HG03159 (cell line): Measurements from ENCODE around the gene WDR17.
"Not testable (repeated sequence)": the region's sequence is repeated elsewhere in the genome, so short reads cannot be mapped to it uniquely, and the experiment has no call there.

ENCODE experiments used
- ATAC-seq: cut with Tn5 transposase; IDR thresholded peaks from one replicate; pipeline ENCODE4 v1.9.1; 2021; ENCODE audit warnings: mild to moderate bottlenecking, moderate library complexity; ENCODE audit not compliant: unreplicated experiment

Gene WDR17

DNA sequence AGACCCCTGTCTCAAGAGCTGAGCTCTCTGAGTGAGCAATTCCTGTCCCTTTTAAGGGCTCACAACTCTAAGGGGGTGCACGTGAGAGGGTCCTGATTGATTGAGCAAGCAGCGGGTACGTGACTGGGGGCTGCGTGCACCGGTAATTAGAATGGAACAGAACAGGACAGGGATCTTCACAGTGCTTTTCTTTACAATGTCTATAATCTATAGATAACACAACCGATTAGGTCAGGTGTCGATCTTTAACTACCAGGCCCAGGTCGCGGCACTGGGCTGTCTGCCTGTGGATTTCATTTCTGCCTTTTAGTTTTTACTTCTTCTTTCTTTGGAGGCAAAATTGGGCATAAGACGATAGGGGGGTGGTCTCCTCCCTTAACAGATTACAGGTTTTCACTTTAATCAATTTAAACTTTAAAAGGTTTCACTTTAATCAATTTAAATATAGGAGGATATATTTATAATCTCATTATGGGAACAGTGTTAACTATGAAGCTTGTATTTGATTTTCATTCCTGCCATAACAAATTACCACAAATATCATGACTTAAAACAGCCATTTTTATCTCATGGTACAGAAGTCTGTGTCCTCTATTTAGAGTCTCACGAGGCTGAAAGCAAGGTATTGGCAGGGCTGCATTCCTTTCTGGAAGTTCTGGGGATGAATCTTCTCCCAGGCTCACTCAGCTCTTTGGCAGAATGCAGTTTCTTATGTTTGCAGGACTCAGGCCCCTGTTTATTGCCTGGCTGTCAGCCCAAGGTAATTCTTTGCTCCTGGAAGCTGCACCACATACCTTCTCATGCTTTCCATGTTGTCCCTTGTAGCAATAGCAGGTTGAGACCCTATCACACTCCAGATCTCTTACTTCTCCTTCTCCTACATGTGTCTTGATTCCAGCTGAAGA is 124.5 kb downstream of the WDR17 start:
- no peak for ATAC-seq

DNA sequence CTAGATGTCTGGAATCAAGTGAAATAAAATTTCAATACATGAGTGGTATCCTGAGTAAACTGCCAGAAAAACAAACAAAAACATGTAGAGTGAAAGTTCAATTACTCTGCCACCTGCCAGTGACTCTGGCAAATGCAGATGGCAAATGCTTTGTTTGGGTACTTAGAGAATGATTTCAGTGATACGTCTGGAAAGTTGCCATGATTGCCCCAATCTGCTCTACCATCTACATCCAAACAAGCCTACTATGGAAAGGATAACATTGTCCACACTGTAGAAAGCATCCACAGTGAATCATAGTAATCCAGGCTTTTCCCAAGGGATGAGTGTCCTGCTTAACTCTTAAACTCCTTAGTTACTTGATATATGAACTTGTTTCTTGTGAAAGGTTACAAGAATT is 126.3 kb downstream of the WDR17 start:
- no peak for ATAC-seq

DNA sequence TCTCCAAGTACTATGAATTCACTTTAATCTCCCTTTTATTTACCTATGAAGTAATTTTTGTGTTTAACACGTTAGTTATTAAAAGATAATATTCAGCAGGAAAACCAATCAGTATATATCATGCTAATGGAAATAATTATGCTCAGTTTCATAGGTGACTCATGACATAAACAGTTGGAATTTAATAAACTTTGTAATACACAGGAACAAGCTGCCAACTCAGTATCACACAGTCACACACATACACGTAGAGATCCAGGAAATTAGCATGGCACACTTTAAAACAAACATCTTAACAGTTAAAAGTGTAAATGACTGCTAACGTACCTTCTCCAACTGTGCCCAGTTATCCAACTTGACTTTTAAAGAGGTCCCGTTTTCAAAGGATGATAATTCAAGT is 127.5 kb downstream of the WDR17 start:
- ATAC-seq, result no peak

DNA sequence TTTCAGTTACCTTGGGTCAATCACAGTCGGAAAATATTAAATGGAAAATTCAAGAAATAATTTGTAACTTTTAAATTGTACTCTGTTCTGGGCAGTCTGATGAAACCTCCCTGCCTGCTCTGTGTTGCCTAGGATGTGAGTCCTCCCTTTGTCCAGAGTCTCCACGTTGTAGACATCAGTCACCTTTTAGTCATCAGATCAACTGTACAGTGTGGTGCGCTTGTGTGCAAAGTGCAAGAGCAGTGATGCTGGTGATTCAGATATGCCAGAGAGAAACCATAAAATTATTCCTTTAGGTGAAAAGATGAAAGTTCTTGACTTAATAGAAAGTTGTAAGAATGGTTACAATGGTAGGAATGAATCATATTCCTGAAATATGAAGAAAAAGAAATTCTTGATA is 128.3 kb downstream of the WDR17 start:
- ATAC-seq, result no peak

DNA sequence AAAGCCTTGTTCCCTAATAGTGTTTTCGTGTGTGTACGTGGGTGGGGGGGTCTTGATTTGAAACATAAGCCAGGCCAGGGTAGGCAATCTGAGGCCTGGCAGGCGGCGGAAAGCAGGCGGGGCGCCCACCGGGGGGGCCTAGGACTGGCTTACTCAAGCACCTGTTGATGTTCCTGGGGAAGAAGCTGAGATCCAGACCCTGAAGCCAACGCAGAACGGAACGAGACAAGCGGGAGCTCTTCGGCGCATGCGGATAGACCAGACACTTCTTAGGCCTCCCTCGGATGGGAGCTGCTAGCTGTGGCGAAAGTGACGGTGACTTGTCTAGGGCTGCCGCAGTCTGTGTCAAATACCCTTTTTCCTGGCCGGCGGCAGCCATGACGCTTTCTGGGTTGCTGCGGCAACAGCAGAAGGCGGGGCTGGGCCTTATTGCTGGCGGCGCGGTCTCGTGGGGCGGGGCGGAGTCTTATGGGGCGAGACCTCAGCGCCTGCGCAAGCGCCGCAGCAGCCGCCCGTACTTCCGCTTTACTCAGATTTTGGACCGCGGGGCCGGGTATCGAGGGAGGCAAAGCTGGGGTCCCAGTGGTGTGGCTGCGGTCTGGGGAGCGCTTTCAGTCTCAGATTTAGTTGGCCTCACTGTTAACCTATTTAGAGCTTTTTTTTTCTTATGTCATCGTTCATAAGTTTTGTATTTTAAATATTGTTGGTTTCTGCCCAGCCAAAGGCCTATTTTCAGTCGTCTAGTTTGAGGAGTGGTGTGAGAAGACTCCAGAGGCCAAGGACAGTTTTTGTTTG is 129.7 kb downstream of the WDR17 start, which contains the start of gene SPATA4:
SPATA4 (minus strand) TSS at position 402 of the 795 bp plus-strand sequence; CDS start at position 379, 23 bp downstream.
- ATAC-seq, result peak; percentile 99

DNA sequence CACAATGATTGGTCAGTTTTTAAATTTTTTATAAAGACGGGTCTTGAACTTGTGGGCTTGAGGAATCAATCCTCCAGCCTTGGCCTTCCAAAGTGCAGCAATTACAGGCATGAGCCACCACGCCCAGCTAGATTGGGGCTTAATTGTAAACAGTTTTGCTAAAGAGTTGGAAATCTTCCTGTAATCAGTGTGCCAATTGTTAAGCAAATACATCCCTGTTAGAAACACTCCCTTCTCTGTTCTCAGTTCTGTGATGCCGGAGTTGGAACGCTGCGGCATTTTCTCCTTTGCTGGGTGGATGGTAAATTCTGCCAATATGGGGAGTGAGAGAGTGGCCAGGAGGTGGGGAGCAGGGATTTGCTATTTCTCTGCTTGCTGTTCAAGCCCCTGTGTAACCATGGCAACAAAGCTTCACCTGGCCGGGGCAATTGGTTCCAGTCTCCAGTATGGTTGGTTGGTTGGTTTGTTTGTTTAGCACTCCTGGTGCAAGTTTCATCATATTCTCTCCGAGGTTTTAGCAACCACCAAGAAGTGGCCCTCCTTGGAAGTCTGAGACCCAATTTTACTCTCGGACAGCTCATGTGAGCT is 132.8 kb downstream of the WDR17 start:
- no peak for ATAC-seq

DNA sequence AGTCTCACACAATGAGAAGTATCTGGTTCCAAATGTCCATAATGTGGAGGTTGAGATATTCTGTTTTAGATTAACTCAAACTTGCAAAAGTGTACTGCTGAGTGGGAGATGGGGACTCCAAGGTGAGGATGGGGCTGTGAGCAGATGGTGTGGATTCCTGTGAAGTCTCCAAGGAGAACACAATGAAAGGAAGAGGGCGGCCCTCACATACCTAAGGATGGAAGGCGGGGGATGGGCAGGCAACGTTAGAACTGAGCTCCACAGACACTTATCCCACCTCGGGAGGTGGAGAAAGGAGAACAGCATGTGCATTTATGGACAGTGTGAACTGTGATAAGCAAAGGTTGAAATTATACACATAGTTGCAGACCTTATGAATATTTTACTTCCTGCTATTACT is 139.7 kb downstream of the WDR17 start:
- no peak for ATAC-seq

DNA sequence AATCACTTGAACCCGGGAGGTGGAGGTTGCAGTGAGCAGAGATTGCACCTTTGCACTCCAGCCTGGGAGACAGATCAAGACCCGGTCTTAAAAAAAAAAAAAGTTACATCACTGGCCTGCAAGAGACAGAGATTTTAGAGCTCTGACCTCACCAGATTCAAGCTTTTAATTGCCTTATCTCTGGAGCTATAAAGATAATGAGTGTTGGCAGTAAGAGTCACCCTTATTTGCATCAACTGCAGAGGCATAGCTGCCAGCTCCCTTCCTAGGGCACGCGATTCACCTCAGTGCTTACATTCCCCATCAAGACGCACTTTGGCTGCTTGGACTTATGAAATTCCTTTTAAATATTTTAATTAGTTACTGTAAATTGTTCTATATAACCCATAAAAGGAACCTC is 142.2 kb downstream of the WDR17 start:
- no peak for ATAC-seq

DNA sequence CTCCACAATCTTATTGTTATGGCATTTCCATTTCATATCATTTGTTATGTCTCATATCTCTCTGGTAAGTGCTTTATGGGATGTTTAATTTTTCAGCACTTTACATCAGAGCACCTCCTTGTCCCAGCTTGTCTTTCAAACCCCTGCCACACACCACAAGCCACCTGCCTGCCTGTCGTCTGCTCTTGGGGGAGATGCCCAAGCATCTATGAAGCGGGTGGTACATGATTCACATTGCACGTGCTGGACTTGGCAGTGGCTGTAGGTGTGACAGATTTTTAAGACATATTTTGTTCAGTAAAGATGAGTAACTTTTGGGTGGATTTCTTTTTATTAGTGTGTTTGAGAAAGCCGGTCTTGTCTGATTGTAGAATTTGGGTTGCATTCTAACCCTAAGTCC is 143.9 kb downstream of the WDR17 start:
- no peak for ATAC-seq

DNA sequence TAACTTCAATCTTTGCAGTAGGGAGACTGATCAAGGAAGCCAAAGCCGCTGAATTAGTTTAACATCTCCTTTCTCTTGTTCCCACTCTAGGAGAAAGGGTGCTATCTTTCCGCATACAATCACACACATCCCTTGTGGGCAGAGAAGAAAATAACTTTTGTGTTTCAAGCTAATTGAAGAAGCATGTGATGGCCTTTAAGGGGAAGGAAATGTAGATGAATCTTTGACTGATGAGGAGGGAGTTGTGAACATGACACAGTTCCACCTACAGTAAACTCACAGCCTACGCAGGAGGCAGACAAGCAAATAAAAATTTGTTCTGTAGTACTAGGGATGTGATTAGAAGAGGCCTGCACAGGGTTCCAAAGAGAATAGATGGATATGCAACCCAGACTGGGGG is 144.5 kb downstream of the WDR17 start:
- ATAC-seq, result no peak

DNA sequence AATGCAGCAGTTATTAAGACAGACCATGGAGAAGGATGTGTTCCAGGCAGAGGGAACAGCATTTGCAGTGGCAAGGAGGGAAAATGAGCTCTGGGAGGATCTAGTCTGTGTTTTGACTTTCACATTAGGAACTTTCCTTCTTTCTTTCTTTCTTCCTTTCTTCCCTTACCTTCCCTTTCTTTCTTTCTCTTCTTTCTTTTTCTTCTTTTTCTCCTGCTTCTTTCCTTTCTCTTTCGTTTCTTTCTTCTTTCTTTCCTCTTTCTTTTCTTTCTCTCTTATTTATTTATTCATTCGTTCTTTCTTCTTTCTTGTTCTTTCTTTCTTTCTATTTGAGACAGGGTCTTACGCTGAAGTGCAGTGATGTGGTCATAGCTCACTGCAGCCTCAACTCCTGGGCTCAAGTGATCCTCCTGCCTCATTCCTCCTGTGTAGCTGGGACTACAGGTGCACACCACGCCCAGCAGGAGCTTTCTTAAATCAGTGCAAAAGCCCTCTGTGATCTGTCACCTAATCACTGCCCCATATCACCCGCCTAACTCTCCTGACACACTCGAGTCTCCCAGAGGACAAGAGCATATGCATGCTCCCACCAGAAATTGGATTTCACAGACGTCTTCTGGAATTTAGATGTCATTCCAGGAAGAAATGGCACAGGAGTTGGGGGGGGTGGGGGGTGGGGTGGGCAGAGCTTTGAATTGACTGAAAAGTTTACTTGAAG is 145.1 kb downstream of the WDR17 start:
- no peak for ATAC-seq

DNA sequence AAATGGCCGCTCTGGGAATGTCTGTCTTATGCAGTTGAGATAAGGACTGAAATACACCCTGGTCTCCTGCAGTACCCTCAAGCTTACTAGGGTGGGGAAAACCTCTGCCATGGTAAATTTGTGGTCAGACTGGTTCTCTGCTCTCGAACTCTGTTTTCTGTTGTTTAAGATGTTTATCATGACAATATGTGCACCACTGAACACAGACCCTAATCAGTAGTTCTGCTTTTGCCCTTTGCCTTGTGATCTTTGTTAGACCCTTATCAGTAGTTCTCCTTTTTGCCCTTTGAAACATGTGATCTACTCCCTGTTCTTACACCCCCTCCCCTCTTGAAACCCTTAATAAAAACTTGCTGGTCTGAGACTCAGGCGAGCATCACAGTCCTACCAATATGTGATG is 146.7 kb downstream of the WDR17 start:
- ATAC-seq, result not testable (repeated sequence)

DNA sequence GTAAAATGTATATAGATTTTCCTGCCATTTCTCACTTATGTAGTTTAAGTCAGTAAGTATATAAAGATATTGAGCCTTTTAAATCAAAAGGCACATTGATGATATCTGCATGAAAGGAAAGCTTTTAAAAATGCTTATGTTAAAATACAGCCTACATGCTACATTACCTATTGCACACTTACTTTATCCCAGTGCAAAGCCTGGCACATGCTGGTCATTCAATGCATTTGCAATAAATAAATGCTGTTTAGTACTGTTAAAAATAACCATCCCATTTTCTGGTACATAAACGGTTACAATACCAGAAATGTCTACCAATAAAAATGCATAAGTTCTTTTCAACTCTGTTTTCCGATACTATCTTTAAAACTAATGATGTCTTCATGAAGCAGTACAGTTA is 151.9 kb downstream of the WDR17 start:
- ATAC-seq, result no peak

DNA sequence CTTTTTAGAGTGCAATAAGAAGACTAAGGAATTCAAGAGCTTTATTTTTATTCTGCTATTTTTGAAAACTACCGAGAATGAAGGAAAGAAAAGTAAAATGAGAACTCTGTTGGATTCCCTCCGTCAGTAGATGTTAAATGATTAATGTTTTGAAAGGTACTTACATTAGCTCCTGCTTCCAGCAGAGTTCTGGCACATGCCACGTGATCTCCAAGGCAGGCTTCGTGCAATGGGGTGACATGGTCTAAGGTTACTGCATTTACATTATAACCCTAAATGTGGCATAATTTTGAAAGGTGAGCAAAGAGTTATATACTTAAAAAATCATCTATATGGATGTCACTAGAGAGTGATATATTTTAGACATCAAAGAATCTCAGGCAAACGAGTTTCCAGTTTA is 156.5 kb downstream of the WDR17 start:
- no peak for ATAC-seq

DNA sequence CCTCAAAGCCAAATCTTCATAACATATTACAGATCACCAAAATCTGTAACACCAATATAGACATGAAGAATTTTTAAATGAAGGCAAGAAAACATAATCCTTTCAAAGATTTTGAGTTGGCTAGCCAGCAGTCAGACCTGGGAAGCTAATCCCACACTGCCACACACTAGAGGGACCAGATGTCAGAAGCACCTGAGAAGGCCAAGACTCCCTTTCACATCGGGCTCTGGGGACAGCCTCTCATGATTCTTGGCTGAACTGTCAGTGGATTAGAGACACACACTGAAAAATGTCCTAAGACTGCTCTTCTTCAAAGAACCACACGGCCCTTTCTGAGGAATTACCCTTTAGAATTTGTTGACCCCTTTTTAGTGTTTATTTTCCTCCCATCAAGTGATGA is 157.9 kb downstream of the WDR17 start:
- ATAC-seq, result no peak

DNA sequence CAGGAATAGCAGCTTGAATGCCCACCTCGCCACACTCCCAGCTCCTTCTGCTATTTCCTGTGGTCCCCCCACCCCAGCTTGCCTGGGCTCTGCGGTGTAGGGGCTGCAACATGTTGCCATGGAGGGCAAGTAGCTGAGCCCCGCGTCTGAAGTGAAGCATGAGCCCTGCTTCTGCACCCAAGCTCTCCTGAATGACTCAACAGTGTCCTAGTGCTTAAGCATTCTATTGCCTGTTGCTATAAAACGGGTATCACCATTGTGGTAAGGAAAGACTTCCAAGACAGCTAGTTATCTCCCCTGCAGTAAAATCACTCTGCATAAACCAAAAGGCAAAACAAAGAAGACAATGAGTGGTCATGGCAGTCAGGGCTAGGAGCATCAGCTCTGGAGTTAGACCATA is 161.1 kb downstream of the WDR17 start:
- ATAC-seq, result no peak

DNA sequence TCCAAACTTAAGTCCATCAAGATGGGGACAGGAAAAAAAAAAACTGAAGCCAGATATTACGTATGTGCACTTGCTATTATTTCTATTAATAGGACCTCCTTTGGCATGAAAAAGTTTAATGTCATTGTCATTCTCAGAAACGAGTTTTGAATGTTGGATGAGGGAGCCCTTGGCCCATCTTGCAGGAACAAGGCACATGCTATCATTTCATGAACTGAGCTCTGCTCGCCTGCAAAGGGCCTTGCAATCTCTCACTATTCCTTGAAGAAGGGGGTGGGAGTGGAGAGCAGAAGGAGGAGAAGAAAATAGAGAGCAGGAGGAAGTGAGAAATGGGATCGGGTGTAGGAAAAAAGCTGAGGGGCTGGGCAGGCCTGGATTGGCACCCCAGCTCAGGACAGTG is 164.0 kb downstream of the WDR17 start:
- no peak for ATAC-seq
